Right ventricle myocardium superior (tissue), 1 donor: ENCODE data around the gene TSSK6. TPM values are rescaled to one million over a fixed set of nuclear protein-coding genes. Genes with fewer than 3 reads are reported as not detected.
"Not testable (repeated sequence)": the region's sequence is repeated elsewhere in the genome, so short reads cannot be mapped to it uniquely, and the experiment has no call there.

Source experiments
- ATAC-seq: fragments of 200-7000 bp; cut with Tn5 transposase; one replicate; pipeline ENCODE4 v1.9.1; 2020; ENCODE audit warnings: mild to moderate bottlenecking; ENCODE audit not compliant: poor library complexity
- DNase-seq: peaks from one replicate; pipeline ENCODE4 v3.0.0-alpha.2; 2020
- intact Hi-C: fragments of 100-400 bp; cut with DNase I; formaldehyde crosslinking; loops from one replicate; pipeline ENCODE4 v1.11.2; 2022
- total RNA-seq: library from RNA; stranded (reverse); fragmentation: NEBNext Ultra II Directional; extraction: Animal tissue kit (Norgen Biotek cat#: 25700); gene quantifications from one replicate; pipeline ENCODE4 v1.2.1, GENCODE V29; 2021
- donor health status: DM: no; HTN: yes; CAD: no; lungs with severe emphysema.

The TSSK6 gene
- total RNA-seq, 1 donor from 2014 or later, result 0.67 TPM

- DNase-seq, result no peak
- ATAC-seq, result no peak
- intact Hi-C loops, result no loop called here
Measured at GRCh38 chr19:19480688-19481087, 34.7 kb downstream of the TSSK6 start.

- DNase-seq (no peak), ATAC-seq (peak; percentile 33)
Measured at GRCh38 chr19:19477705-19478383, 37.5 kb downstream of the TSSK6 start.

GRCh38 chr19:19475849-19476828 is 39.2 kb downstream of the TSSK6 start:
- ATAC-seq (peak; percentile 24), DNase-seq (no peak)
- intact Hi-C loops, result no loop called here

More at GRCh38 chr19:19477705-19478383, 37.5 kb downstream of the TSSK6 start:
- intact Hi-C loops, result no loop called here

GRCh38 chr19:19475015-19475765 is 40.2 kb downstream of the TSSK6 start:
- ATAC-seq (no peak), DNase-seq (no peak)
- intact Hi-C loops, result no loop called here

GRCh38 chr19:19472106-19472505 is 43.2 kb downstream of the TSSK6 start:
- DNase-seq, result not testable (repeated sequence)

GRCh38 chr19:19471682-19472081 is 43.7 kb downstream of the TSSK6 start:
- ATAC-seq (no peak), DNase-seq (no peak)
- intact Hi-C loops, result no loop called here

More at GRCh38 chr19:19472106-19472505, 43.2 kb downstream of the TSSK6 start:
- intact Hi-C loops, ATAC-seq: not testable (repeated sequence)

GRCh38 chr19:19470579-19470978 is 44.8 kb downstream of the TSSK6 start:
- ATAC-seq (no peak), DNase-seq (no peak)
- intact Hi-C loops, result no loop called here

GRCh38 chr19:19468424-19469050 is 46.8 kb downstream of the TSSK6 start:
- intact Hi-C loops, result no loop called here
- ATAC-seq, result no peak
- no peak for DNase-seq

- ATAC-seq (no peak), DNase-seq (no peak)
- intact Hi-C loops, result no loop called here
Measured at GRCh38 chr19:19466201-19466600, 49.1 kb downstream of the TSSK6 start.

- intact Hi-C loops, result no loop called here
- ATAC-seq (no peak), DNase-seq (no peak)
Measured at GRCh38 chr19:19465436-19466070, 49.8 kb downstream of the TSSK6 start.

- DNase-seq, result no peak
- intact Hi-C loops, result no loop called here
- no peak for ATAC-seq
Measured at GRCh38 chr19:19464339-19465098, 50.8 kb downstream of the TSSK6 start.

Other genes starting within 250 kb of the TSSK6 start
- 0.32 TPM for gene TM6SF2, start 242.2 kb downstream of the TSSK6 start, total RNA-seq
- gene SUGP1, start 195.0 kb downstream of the TSSK6 start, total RNA-seq, result 37.2 TPM
- 32.8 TPM for gene MAU2, start 194.7 kb downstream of the TSSK6 start, total RNA-seq
- gene GATAD2A, start 109.9 kb downstream of the TSSK6 start, total RNA-seq, result 24.3 TPM
- gene NDUFA13, start 677 bp upstream of the TSSK6 start, total RNA-seq, result 1,367 TPM
- gene YJEFN3, start 13.4 kb upstream of the TSSK6 start, total RNA-seq, result 5.8 TPM
- gene CILP2, start 22.7 kb upstream of the TSSK6 start, total RNA-seq, result 0.40 TPM
- gene PBX4, start 103.1 kb upstream of the TSSK6 start, total RNA-seq, result not detected
- 1.7 TPM for gene LPAR2, start 112.7 kb upstream of the TSSK6 start, total RNA-seq
- gene GMIP, start 128.1 kb upstream of the TSSK6 start, total RNA-seq, result 3.0 TPM
- gene ATP13A1, start 148.1 kb upstream of the TSSK6 start, total RNA-seq, result 16.2 TPM
- gene ZNF101, start 153.3 kb upstream of the TSSK6 start, total RNA-seq, result 2.9 TPM
- 3.2 TPM for gene ZNF14, start 217.6 kb upstream of the TSSK6 start, total RNA-seq